Cardiac muscle cell (in vitro differentiated cells and primary cell): ENCODE results near the gene TET2. TPM values are rescaled to one million over a fixed set of nuclear protein-coding genes. Genes with fewer than 3 reads are reported as not detected.

Experiments
- DNase-seq, 2 donors: peaks; one replicate each; pipeline versions ENCODE4 v3.0.0 to v3.0.0-alpha.2; 2010 to 2017; ENCODE audit warnings: low read depth in 1 of 2, low spot score in 1 of 2
- H3K27ac ChIP-seq: fragments of 200-600 bp; sonication (generic); 2 replicates; pipeline ENCODE4 v1.5.1; 2016
- H3K27me3 ChIP-seq: fragments of 200-600 bp; sonication (generic); 2 replicates; pipeline ENCODE4 v1.6.0; 2016; ENCODE audit warnings: control low read depth
- H3K36me3 ChIP-seq: fragments of 200-600 bp; sonication (generic); 2 replicates; pipeline ENCODE4 v1.5.1; 2016; ENCODE audit warnings: control low read depth
- H3K4me1 ChIP-seq: fragments of 200-600 bp; sonication (generic); 2 replicates; pipeline ENCODE4 v1.8.1; 2017; ENCODE audit warnings: low read depth, mild to moderate bottlenecking, mixed run types
- H3K4me3 ChIP-seq: fragments of 200-600 bp; sonication (generic); 2 replicates; pipeline ENCODE4 v1.5.1; 2016; ENCODE audit warnings: mild to moderate bottlenecking
- H3K9me3 ChIP-seq: fragments of 200-600 bp; sonication (generic); 2 replicates; pipeline ENCODE4 v1.5.1; 2017; ENCODE audit warnings: low read depth, mild to moderate bottlenecking, control low read depth
- polyA plus RNA-seq: library from polyadenylated mRNA; unstranded; fragments of >200 nt; fragmentation: Nextera tagmentation; extraction: Ambion mirVana; gene quantifications from 2 replicates; pipeline ENCODE4 v1.2.1, GENCODE V29; 2016
- total RNA-seq: library from RNA; depleted of rRNA; stranded (reverse); fragments of >200 nt; gene quantifications from 2 replicates; pipeline ENCODE4 v1.2.3, GENCODE V29; 2016
- TF ChIP-seq, protein P1 (sequence below): IDR thresholded peaks from 2 replicates; pipeline ENCODE4 v1.5.1; 2012; ENCODE audit warnings: low read depth, mild to moderate bottlenecking, low read length

TET2 gene
- total and polyA plus RNA-seq, 2 experiments from 2014 or later: 10.5 to 23.3 TPM

DNA sequence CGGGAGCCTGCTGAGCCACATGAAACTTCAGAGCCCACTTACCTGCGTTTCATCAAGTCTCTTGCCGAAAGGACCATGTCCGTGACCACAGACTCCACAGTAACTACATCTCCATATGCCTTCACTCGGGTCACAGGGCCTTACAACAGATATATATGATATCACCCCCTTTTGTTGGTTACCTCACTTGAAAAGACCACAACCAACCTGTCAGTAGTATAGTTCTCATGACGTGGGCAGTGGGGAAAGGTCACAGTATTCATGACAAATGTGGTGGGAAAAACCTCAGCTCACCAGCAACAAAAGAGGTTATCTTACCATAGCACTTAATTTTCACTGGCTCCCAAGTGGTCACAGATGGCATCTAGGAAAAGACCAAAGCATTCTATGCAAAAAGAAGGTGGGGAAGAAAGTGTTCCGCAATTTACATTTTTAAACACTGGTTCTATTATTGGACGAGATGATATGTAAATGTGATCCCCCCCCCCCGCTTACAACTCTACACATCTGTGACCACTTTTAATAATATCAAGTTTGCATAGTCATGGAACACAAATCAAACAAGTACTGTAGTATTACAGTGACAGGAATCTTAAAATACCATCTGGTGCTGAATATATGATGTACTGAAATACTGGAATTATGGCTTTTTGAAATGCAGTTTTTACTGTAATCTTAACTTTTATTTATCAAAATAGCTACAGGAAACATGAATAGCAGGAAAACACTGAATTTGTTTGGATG lies 129.9 kb downstream of the TET2 start:
- Histone ChIP-seq H3K36me3 (peaks cover 39% of the 10 kb centered on the region), H3K27me3 (no peaks in the 10 kb centered on the region), H3K9me3 (no peaks in the 10 kb centered on the region), H3K4me3 (no peak overlapping the region), H3K27ac (no peak overlapping the region), H3K4me1 (no peaks in the 10 kb centered on the region)
- TF ChIP-seq, protein P1, sequence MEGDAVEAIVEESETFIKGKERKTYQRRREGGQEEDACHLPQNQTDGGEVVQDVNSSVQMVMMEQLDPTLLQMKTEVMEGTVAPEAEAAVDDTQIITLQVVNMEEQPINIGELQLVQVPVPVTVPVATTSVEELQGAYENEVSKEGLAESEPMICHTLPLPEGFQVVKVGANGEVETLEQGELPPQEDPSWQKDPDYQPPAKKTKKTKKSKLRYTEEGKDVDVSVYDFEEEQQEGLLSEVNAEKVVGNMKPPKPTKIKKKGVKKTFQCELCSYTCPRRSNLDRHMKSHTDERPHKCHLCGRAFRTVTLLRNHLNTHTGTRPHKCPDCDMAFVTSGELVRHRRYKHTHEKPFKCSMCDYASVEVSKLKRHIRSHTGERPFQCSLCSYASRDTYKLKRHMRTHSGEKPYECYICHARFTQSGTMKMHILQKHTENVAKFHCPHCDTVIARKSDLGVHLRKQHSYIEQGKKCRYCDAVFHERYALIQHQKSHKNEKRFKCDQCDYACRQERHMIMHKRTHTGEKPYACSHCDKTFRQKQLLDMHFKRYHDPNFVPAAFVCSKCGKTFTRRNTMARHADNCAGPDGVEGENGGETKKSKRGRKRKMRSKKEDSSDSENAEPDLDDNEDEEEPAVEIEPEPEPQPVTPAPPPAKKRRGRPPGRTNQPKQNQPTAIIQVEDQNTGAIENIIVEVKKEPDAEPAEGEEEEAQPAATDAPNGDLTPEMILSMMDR: no peak
- no peak for DNase-seq

DNA sequence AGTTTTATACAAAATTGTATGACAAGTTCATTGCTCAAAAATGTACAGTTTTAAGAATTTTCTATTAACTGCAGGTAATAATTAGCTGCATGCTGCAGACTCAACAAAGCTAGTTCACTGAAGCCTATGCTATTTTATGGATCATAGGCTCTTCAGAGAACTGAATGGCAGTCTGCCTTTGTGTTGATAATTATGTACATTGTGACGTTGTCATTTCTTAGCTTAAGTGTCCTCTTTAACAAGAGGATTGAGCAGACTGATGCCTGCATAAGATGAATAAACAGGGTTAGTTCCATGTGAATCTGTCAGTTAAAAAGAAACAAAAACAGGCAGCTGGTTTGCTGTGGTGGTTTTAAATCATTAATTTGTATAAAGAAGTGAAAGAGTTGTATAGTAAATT lies 131.0 kb downstream of the TET2 start:
- TF ChIP-seq, protein P1: no peak
- Histone ChIP-seq H3K36me3 (peaks cover 28% of the 10 kb centered on the region), H3K9me3 (no peaks in the 10 kb centered on the region), H3K27me3 (no peaks in the 10 kb centered on the region), H3K4me1 (no peaks in the 10 kb centered on the region), H3K4me3 (no peak overlapping the region), H3K27ac (no peak overlapping the region)
- no peak for DNase-seq

DNA sequence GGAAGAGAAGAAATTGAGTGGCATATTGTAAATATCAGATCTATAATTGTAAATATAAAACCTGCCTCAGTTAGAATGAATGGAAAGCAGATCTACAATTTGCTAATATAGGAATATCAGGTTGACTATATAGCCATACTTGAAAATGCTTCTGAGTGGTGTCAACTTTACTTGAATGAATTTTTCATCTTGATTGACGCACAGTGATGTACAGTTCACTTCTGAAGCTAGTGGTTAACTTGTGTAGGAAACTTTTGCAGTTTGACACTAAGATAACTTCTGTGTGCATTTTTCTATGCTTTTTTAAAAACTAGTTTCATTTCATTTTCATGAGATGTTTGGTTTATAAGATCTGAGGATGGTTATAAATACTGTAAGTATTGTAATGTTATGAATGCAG lies 132.6 kb downstream of the TET2 start:
- no peaks in the 10 kb centered on the region for H3K4me1 ChIP-seq
- no peaks in the 10 kb centered on the region for H3K9me3 ChIP-seq
- H3K27ac ChIP-seq: no peak overlapping the region
- H3K4me3 ChIP-seq: no peak overlapping the region
- no peaks in the 10 kb centered on the region for H3K27me3 ChIP-seq
- peaks cover 16% of the 10 kb centered on the region for H3K36me3 ChIP-seq
- DNase-seq: no peak
- TF ChIP-seq, protein P1: no peak

DNA sequence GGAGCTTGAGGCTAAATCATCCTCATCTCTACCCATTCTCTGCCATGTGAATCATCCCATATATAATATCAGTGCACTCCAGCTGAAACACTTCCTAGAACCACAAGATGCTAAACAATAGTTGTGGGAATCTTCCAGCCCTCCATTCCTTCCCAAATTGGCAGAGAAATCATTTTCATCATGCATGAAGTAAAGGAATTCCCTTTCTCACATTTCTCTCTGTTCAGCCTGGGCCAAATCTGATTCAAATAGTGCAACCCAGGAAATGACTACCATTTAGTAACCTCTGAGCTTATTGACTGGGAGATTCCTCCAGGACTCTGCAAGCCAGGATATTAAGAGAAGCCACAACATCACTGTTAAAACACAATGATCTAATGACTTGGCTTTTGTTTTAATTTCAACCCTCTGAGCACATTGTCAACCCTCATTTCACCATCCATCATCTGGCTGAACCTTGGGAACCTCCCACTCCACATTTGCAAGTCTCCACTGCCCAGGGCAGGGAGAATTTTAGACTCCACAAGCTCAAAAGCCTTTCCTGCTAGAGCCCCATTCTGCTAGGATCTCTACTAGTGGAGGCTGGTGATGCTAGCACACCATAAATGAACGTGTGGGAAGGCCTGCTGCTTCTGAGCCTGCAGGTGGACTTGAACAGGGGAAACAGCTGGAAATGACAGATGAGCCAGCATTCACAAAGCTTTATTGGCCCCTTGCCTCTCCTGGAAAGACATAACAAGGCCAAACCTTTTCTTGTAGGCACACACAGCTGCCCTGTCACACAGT lies 133.9 kb downstream of the TET2 start:
- Histone ChIP-seq H3K27ac (peak overlapping the region; percentile 37), H3K4me3 (no peak overlapping the region), H3K36me3 (peaks cover 11% of the 10 kb centered on the region), H3K9me3 (no peaks in the 10 kb centered on the region), H3K27me3 (no peaks in the 10 kb centered on the region), H3K4me1 (no peaks in the 10 kb centered on the region)
- TF ChIP-seq, protein P1: no peak
- DNase-seq: peak in 1 of 2 donors; percentile 93

DNA sequence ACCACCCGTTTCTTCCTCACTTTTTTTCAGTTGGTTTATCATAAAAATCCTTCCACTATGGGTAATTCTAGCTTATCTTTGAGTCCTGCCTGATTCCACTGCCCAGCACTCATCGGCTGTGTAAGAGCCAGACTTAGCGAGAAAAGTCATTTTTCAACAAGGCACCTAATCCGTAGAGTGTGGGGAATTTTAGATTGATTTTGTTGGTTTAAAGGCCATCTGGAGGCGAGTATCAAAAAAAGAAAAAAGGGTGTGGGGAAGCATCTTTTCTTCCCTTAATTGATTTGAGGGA lies 134.4 kb downstream of the TET2 start:
- no peak for DNase-seq
- TF ChIP-seq, protein P1: no peak
- Histone ChIP-seq H3K4me3 (no peak overlapping the region), H3K27me3 (no peaks in the 10 kb centered on the region), H3K36me3 (peaks cover 8% of the 10 kb centered on the region), H3K9me3 (no peaks in the 10 kb centered on the region), H3K4me1 (no peaks in the 10 kb centered on the region), H3K27ac (peak overlapping the region; percentile 37)
